A673 (cell line): Measurements from ENCODE around the gene TMEM271. TPM values are rescaled to one million over a fixed set of nuclear protein-coding genes. Genes with fewer than 3 reads are reported as not detected.

Experiments
- BruUV-seq: library from RNA; stranded (reverse); fragments of 400-500 nt; replicated peaks from 2 replicates; lab custom pipeline; 2021; lab: Mats Ljungman, UMichigan
- CTCF ChIA-PET: fragments of 300-600 bp; sonication (Branson Sonifier 250); formaldehyde crosslinking; loops from one replicate; lab custom pipeline; 2022; ENCODE audit warnings: antibody characterized with exemption; lab: Charles Lee
- POLR2A ChIA-PET: fragments of 300-600 bp; sonication (Branson Sonifier 250); formaldehyde crosslinking; loops from one replicate; lab custom pipeline; 2022; ENCODE audit warnings: antibody characterized with exemption; ENCODE audit not compliant: low non-redundant PET; lab: Charles Lee
- DNase-seq: peaks from one replicate; pipeline ENCODE4 v3.0.0-alpha.2; 2015; ENCODE audit warnings: low spot score
- H3K27ac ChIP-seq: fragments of 200-600 bp; sonication (generic); 2 replicates; pipeline ENCODE4 v1.5.1; 2016; ENCODE audit warnings: mixed run types, low read depth, mild to moderate bottlenecking, mixed read lengths, antibody characterized with exemption, low read length; ENCODE audit not compliant: poor library complexity, severe bottlenecking
- H3K27me3 ChIP-seq: fragments of 200-600 bp; sonication (generic); replicated peaks from 2 replicates; pipeline ENCODE4 v1.6.1; 2017; ENCODE audit warnings: mixed run types, low read depth, mild to moderate bottlenecking, mixed read lengths, antibody characterized with exemption, low read length; ENCODE audit not compliant: insufficient read depth, poor library complexity
- H3K36me3 ChIP-seq: fragments of 200-600 bp; sonication (generic); 2 replicates; pipeline ENCODE4 v1.6.1; 2016; ENCODE audit warnings: mixed run types, mild to moderate bottlenecking, mixed read lengths, antibody characterized with exemption, low read length; ENCODE audit not compliant: insufficient read depth, poor library complexity, severe bottlenecking
- H3K4me1 ChIP-seq: fragments of 200-600 bp; sonication (generic); 2 replicates; pipeline ENCODE4 v1.6.1; 2017; ENCODE audit warnings: mixed run types, mild to moderate bottlenecking, mixed read lengths, antibody characterized with exemption, low read length; ENCODE audit not compliant: insufficient read depth, poor library complexity, severe bottlenecking
- H3K4me3 ChIP-seq: fragments of 200-600 bp; sonication (generic); 2 replicates; pipeline ENCODE4 v1.5.1; 2016; ENCODE audit warnings: low read depth, mixed run types, mild to moderate bottlenecking, mixed read lengths, low read length; ENCODE audit not compliant: poor library complexity, severe bottlenecking
- H3K9me3 ChIP-seq: fragments of 200-600 bp; sonication (generic); 2 replicates; pipeline ENCODE4 v1.6.1; 2016; ENCODE audit warnings: mixed run types, low read depth, mild to moderate bottlenecking, mixed read lengths, antibody characterized with exemption, low read length; ENCODE audit not compliant: poor library complexity, severe bottlenecking
- EZH2 ChIP-seq: fragments of 200-600 bp; sonication (generic); IDR thresholded peaks from 2 replicates; pipeline ENCODE4 v1.6.1; 2017; ENCODE audit warnings: borderline replicate concordance, low read depth, mild to moderate bottlenecking, mixed read lengths, antibody characterized with exemption, low read length; ENCODE audit not compliant: poor library complexity, severe bottlenecking
- intact Hi-C: fragments of 100-400 bp; cut with micrococcal nuclease; formaldehyde crosslinking; loops from one replicate; pipeline ENCODE4 v1.10.0; 2022; ENCODE audit not compliant: unreplicated experiment
- total RNA-seq: library from RNA; stranded (reverse); gene quantifications from 2 replicates; pipeline ENCODE4 v1.2.3, GENCODE V29; 2021
- TF ChIP-seq, protein P1 (sequence below): fragments of 300-800, 200-600 bp; sonication (generic); conservative IDR thresholded peaks from 2 replicates; pipeline ENCODE4 v1.5.1; 2017; ENCODE audit warnings: low read depth, mild to moderate bottlenecking, antibody characterized with exemption, low read length, moderate library complexity, mixed read lengths

TMEM271 gene
- total RNA-seq, 1 experiment from 2014 or later, result 3.6 TPM

GRCh38 chr4:589219-589963 lies 13.3 kb upstream of the TMEM271 start:
- TF ChIP-seq, protein P1, sequence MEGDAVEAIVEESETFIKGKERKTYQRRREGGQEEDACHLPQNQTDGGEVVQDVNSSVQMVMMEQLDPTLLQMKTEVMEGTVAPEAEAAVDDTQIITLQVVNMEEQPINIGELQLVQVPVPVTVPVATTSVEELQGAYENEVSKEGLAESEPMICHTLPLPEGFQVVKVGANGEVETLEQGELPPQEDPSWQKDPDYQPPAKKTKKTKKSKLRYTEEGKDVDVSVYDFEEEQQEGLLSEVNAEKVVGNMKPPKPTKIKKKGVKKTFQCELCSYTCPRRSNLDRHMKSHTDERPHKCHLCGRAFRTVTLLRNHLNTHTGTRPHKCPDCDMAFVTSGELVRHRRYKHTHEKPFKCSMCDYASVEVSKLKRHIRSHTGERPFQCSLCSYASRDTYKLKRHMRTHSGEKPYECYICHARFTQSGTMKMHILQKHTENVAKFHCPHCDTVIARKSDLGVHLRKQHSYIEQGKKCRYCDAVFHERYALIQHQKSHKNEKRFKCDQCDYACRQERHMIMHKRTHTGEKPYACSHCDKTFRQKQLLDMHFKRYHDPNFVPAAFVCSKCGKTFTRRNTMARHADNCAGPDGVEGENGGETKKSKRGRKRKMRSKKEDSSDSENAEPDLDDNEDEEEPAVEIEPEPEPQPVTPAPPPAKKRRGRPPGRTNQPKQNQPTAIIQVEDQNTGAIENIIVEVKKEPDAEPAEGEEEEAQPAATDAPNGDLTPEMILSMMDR, result no peak
- no peak for TF ChIP-seq EZH2
- no peak overlapping the region for H3K27ac ChIP-seq
- no peaks in the 10 kb centered on the region for H3K4me1 ChIP-seq
- intact Hi-C loops, result no loop called here
- H3K9me3 ChIP-seq, result no peaks in the 10 kb centered on the region
- POLR2A ChIA-PET, result no interaction called here
- no peaks in the 10 kb centered on the region for H3K27me3 ChIP-seq
- H3K4me3 ChIP-seq, result no peak overlapping the region
- CTCF ChIA-PET, result no interaction called here
- no peak for DNase-seq
- no TSS peak for BruUV-seq
- H3K36me3 ChIP-seq, result no peaks in the 10 kb centered on the region

DNA sequence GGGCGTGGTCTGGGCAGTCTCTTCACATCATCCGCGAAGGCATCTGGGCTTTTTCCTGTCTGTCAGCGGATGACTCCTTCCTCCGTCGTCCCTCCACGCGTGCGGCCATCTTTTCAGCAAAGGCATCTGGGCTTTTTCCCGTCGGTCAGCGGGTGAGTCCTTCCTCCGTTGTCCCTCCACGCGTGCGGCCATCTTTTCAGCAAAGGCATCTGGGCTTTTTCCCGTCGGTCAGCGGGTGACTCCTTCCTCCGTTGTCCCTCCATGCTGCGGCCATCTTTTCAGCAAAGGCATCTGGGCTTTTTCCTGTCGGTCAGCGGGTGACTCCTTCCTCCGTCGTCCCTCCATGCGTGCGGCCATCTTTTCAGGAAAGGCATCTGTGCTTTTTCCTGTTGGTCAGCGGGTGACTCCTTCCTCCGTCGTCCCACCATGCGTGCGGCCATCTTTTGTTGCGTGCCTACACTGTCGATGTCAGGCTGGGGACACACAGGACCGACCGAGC lies 12.3 kb upstream of the TMEM271 start:
- no peak for DNase-seq
- CTCF ChIA-PET, result no interaction called here

GRCh38 chr4:587671-588350 lies 11.7 kb upstream of the TMEM271 start:
- Histone ChIP-seq H3K27ac (no peak overlapping the region), H3K36me3 (no peaks in the 10 kb centered on the region), H3K27me3 (no peaks in the 10 kb centered on the region), H3K4me3 (no peak overlapping the region), H3K4me1 (no peaks in the 10 kb centered on the region), H3K9me3 (no peaks in the 10 kb centered on the region)
- BruUV-seq, result no TSS peak
- TF ChIP-seq, protein P1, result no peak
- no peak for TF ChIP-seq EZH2
- no peak for DNase-seq
- intact Hi-C loops, result no loop called here
- CTCF ChIA-PET, result no interaction called here
- POLR2A ChIA-PET, result no interaction called here

More for the DNA sequence above, 12.3 kb upstream of the TMEM271 start:
- Histone ChIP-seq H3K36me3 (no peaks in the 10 kb centered on the region), H3K4me3 (no peak overlapping the region), H3K9me3 (no peaks in the 10 kb centered on the region), H3K4me1 (no peaks in the 10 kb centered on the region), H3K27ac (no peak overlapping the region), H3K27me3 (no peaks in the 10 kb centered on the region)
- POLR2A ChIA-PET, result no interaction called here
- no TSS peak for BruUV-seq
- intact Hi-C loops, result no loop called here
- no peak for TF ChIP-seq EZH2
- TF ChIP-seq, protein P1, result no peak
